H1 (cell line): ENCODE data around the gene MCF2L.

Experiments used
- CHD2 ChIP-seq: IDR thresholded peaks from 2 replicates; pipeline ENCODE4 v1.6.1; 2012; ENCODE audit warnings: low read length, improper control_type of control experiment
- EP300 ChIP-seq, 2 experiments: IDR thresholded peaks; 1 replicate in 1 of 2; 2 replicates in 1 of 2; pipeline ENCODE4 v1.6.1; 2011 to 2012; ENCODE audit warnings: low read depth in 2 of 2, low read length in 2 of 2, mild to moderate bottlenecking in 2 of 2, borderline replicate concordance in 1 of 2, inconsistent platforms in 1 of 2, moderate library complexity in 1 of 2
- POLR2AphosphoS5 ChIP-seq: IDR thresholded peaks from 2 replicates; pipeline ENCODE4 v1.6.1; 2011; ENCODE audit warnings: low read depth, low read length
- RXRA ChIP-seq: IDR thresholded peaks from 2 replicates; pipeline ENCODE4 v1.6.1; 2011; ENCODE audit warnings: low read depth, mild to moderate bottlenecking, low read length, moderate library complexity; ENCODE audit not compliant: insufficient read depth
- TAF7 ChIP-seq: optimal IDR thresholded peaks from 2 replicates; pipeline ENCODE3; 2011; ENCODE audit warnings: low read depth, mild to moderate bottlenecking, inconsistent platforms, low read length, moderate library complexity, borderline replicate concordance
- ZNF274 ChIP-seq: IDR thresholded peaks from 2 replicates; pipeline ENCODE4 v1.7.0; 2012; ENCODE audit warnings: low read length, borderline replicate concordance; ENCODE audit errors: extremely low read depth
- TF ChIP-seq, protein P1 (sequence below), 3 experiments: IDR thresholded peaks; 1 replicate in 2 of 3; 2 replicates in 1 of 3; pipeline versions ENCODE4 v1.5.1 to v1.6.1; 2011; ENCODE audit warnings: low read length in 3 of 3, mild to moderate bottlenecking in 3 of 3, inconsistent platforms in 2 of 3, low read depth in 1 of 3, moderate library complexity in 1 of 3; ENCODE audit not compliant: insufficient read depth in 1 of 3; ENCODE audit errors: control extremely low read depth in 1 of 3

DNA sequence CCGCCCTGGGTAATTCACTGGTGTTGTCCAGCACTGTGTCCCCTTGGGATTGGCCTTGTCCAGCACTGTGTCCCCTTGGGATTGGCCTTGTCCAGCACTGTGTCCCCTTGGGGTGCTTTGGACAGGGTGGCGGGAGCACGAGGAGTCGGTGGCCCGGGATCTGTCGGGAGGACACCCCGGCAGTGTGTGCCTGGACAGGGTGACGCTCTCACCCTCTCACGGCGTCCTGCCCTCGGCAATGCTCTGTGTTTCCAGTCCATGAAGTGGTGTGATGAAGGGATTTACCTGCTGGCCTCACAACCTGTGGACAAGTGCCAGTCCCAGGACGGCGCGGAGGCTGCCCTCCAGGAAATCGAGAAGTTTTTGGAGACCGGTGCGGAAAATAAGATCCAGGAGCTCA, 106.7 kb downstream of the MCF2L start:
- no peak for TF ChIP-seq CHD2
- TF ChIP-seq ZNF274, result no peak
- TF ChIP-seq, protein P1, sequence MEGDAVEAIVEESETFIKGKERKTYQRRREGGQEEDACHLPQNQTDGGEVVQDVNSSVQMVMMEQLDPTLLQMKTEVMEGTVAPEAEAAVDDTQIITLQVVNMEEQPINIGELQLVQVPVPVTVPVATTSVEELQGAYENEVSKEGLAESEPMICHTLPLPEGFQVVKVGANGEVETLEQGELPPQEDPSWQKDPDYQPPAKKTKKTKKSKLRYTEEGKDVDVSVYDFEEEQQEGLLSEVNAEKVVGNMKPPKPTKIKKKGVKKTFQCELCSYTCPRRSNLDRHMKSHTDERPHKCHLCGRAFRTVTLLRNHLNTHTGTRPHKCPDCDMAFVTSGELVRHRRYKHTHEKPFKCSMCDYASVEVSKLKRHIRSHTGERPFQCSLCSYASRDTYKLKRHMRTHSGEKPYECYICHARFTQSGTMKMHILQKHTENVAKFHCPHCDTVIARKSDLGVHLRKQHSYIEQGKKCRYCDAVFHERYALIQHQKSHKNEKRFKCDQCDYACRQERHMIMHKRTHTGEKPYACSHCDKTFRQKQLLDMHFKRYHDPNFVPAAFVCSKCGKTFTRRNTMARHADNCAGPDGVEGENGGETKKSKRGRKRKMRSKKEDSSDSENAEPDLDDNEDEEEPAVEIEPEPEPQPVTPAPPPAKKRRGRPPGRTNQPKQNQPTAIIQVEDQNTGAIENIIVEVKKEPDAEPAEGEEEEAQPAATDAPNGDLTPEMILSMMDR (IDR thresholded peaks at IDR 0.05; ENCODE audit: control extremely low read depth in 1 of 3, insufficient read depth in 1 of 3, low read depth in 1 of 3, low read length in 3 of 3), result no peak
- no peak for TF ChIP-seq EP300 (IDR thresholded peaks at IDR 0.05; ENCODE audit: borderline replicate concordance in 1 of 2, low read depth in 2 of 2, low read length in 2 of 2)
- TF ChIP-seq POLR2AphosphoS5, result no peak
- TF ChIP-seq RXRA, result no peak
- TF ChIP-seq TAF7, result no peak
